K562 (cell line): ENCODE measurements around the gene HOXB4. TPM values are rescaled to one million over a fixed set of nuclear protein-coding genes. Genes with fewer than 3 reads are reported as not detected.

Experiments
- ATAC-seq: fragments of 200-7000 bp; cut with Tn5 transposase; 3 replicates; pipeline ENCODE4 v1.9.1; 2020; ENCODE audit warnings: moderate library complexity
- BruUV-seq: library from RNA; stranded (reverse); fragments of 400-500 nt; replicated peaks from 2 replicates; lab custom pipeline; 2021; lab: Mats Ljungman, UMichigan
- CTCF ChIA-PET: fragments of 300-600 bp; formaldehyde crosslinking; extraction: SDS; loops from one replicate; lab custom pipeline; 2021; ENCODE audit warnings: low intra/inter-chr PET ratio; lab: Yijun Ruan, JAX
- POLR2A ChIA-PET: fragments of 300-600, 350-650 bp; sonication (Branson Sonifier 250); formaldehyde crosslinking; extraction: SDS; loops from one replicate; lab custom pipeline; 2021; ENCODE audit warnings: antibody characterized with exemption, inconsistent platforms; lab: Yijun Ruan, JAX
- DNase-seq, 4 experiments: peaks; one replicate each; pipeline versions ENCODE4 v3.0.0 to v3.0.0-alpha.2; 2011 to 2018; ENCODE audit warnings: low spot score in 3 of 4, mixed read lengths in 3 of 4; ENCODE audit errors: extremely low read depth in 1 of 4
- FAIRE-seq: peaks from 2 replicates; lab custom pipeline; 2011; peaks lifted over from hg19 to GRCh38; lab: Jason Lieb, UNC
- H2AFZ ChIP-seq: 2 replicates; pipeline ENCODE4 v1.6.0; 2011; ENCODE audit warnings: low read depth, low read length, control low read depth, inconsistent platforms
- H3K27ac ChIP-seq: fragments of 200-600 bp; 3 replicates; pipeline ENCODE4 v1.8.0; 2011; ENCODE audit warnings: low read depth, mild to moderate bottlenecking, control low read depth, inconsistent platforms, low read length, moderate library complexity, mixed read lengths; ENCODE audit errors: extremely low read depth
- H3K27me3 ChIP-seq, 2 experiments: fragments of 300-600 bp in 1 of 2; 2 replicates in 1 of 2; 3 replicates in 1 of 2; pipeline versions ENCODE4 v1.6.0 to v1.8.0; 2011; ENCODE audit warnings: inconsistent platforms in 2 of 2, low read length in 2 of 2, mild to moderate bottlenecking in 1 of 2, mixed read lengths in 1 of 2, moderate library complexity in 1 of 2; ENCODE audit not compliant: control insufficient read depth in 2 of 2, insufficient read depth in 2 of 2
- H3K36me3 ChIP-seq: fragments of 300-600 bp; 3 replicates; pipeline ENCODE4 v1.8.0; 2011; ENCODE audit warnings: mild to moderate bottlenecking, low read length, inconsistent platforms; ENCODE audit not compliant: control insufficient read depth, insufficient read depth
- H3K4me1 ChIP-seq, 2 experiments: fragments of 200-600 bp in 1 of 2; replicated peaks in 1 of 2; 2 replicates in 1 of 2; 3 replicates in 1 of 2; pipeline versions ENCODE4 v1.5.1 to v1.8.0; 2011; ENCODE audit warnings: inconsistent platforms in 2 of 2, low read length in 2 of 2, mild to moderate bottlenecking in 1 of 2, mixed read lengths in 1 of 2, moderate library complexity in 1 of 2; ENCODE audit not compliant: control insufficient read depth in 2 of 2, insufficient read depth in 2 of 2
- H3K4me2 ChIP-seq: 2 replicates; pipeline ENCODE4 v1.6.1; 2011; ENCODE audit warnings: low read length, control low read depth, inconsistent platforms, mixed read lengths; ENCODE audit not compliant: insufficient read depth
- H3K4me3 ChIP-seq: fragments of 200-600 bp; sonication (generic), shearing (Covaris generic); 2 replicates; pipeline ENCODE4 v1.5.1; 2016; ENCODE audit warnings: control low read depth, inconsistent platforms
- H3K79me2 ChIP-seq: fragments of 200-600 bp; 3 replicates; pipeline ENCODE4 v1.8.0; 2011; ENCODE audit warnings: low read length, inconsistent platforms; ENCODE audit not compliant: control insufficient read depth, insufficient read depth
- H3K9ac ChIP-seq, 2 experiments: 2 replicates each; pipeline versions ENCODE4 v1.6.0 to v1.6.1; 2011; ENCODE audit warnings: low read depth in 2 of 2, low read length in 2 of 2, control low read depth in 1 of 2, inconsistent platforms in 1 of 2, mild to moderate bottlenecking in 1 of 2, mixed read lengths in 1 of 2; ENCODE audit not compliant: insufficient read depth in 1 of 2
- H3K9me1 ChIP-seq: one replicate; pipeline ENCODE4 v1.6.0; 2011; ENCODE audit warnings: inconsistent platforms, mild to moderate bottlenecking, low read length, moderate library complexity; ENCODE audit not compliant: control insufficient read depth, insufficient read depth
- H3K9me3 ChIP-seq: replicated peaks from 2 replicates; pipeline ENCODE4 v1.5.1; 2011; ENCODE audit warnings: low read depth, low read length, inconsistent platforms; ENCODE audit not compliant: control insufficient read depth, insufficient read depth
- H4K20me1 ChIP-seq: replicated peaks from 2 replicates; pipeline ENCODE4 v1.6.1; 2011; ENCODE audit warnings: low read length, inconsistent platforms, mixed read lengths; ENCODE audit not compliant: control insufficient read depth, insufficient read depth
- AFF4 ChIP-seq: sonication (generic); formaldehyde crosslinking; IDR thresholded peaks from 2 replicates; pipeline ENCODE4 v1.8.0; 2023; ENCODE audit warnings: mild to moderate bottlenecking, missing genetic modification reagents
- BACH1 ChIP-seq: fragments of 200-800 bp; sonication (Bioruptor generic); IDR thresholded peaks from 2 replicates; pipeline ENCODE4 v1.6.1; 2016; ENCODE audit warnings: missing genetic modification characterization, missing compliant biosample characterization
- CXXC5 ChIP-seq: fragments of 250-450 bp; sonication (Bioruptor Pico); IDR thresholded peaks from 2 replicates; pipeline ENCODE4 v1.8.0; 2022; ENCODE audit warnings: inconsistent platforms, mild to moderate bottlenecking, moderate library complexity
- E2F4 ChIP-seq: sonication (generic); formaldehyde crosslinking; IDR thresholded peaks from 2 replicates; pipeline ENCODE4 v1.8.0; 2022; ENCODE audit warnings: mild to moderate bottlenecking, low read depth, missing genetic modification reagents
- EP400 ChIP-seq: fragments of 450-650 bp; IDR thresholded peaks from 2 replicates; pipeline ENCODE4 v1.6.1; 2017; ENCODE audit warnings: antibody characterized with exemption, mild to moderate bottlenecking, moderate library complexity
- GATAD2B ChIP-seq: fragments of 450-650 bp; IDR thresholded peaks from 2 replicates; pipeline ENCODE4 v1.6.1; 2017; ENCODE audit warnings: mild to moderate bottlenecking, borderline replicate concordance
- POLR2B ChIP-seq: fragments of 450-650 bp; IDR thresholded peaks from 2 replicates; pipeline ENCODE4 v1.6.1; 2018; ENCODE audit warnings: low read depth; ENCODE audit not compliant: partially characterized antibody
- SNIP1 ChIP-seq: fragments of 450-650 bp; IDR thresholded peaks from 2 replicates; pipeline ENCODE4 v1.7.1; 2017; ENCODE audit warnings: low read depth, mild to moderate bottlenecking
- TCF3 ChIP-seq: sonication (generic); formaldehyde crosslinking; IDR thresholded peaks from 2 replicates; pipeline ENCODE4 v1.4.0; 2020; ENCODE audit warnings: mild to moderate bottlenecking, missing genetic modification reagents
- ZNF584 ChIP-seq: fragments of 200-800 bp; sonication (Bioruptor generic); IDR thresholded peaks from 2 replicates; pipeline ENCODE4 v1.6.1; 2016; ENCODE audit warnings: low read depth, mild to moderate bottlenecking, missing genetic modification characterization, missing compliant biosample characterization
- ZNF589 ChIP-seq: fragments of 200-800 bp; sonication (Bioruptor generic); IDR thresholded peaks from 2 replicates; pipeline ENCODE4 v1.6.1; 2016; ENCODE audit warnings: low read depth, missing genetic modification characterization, missing compliant biosample characterization
- ZNF639 ChIP-seq, 2 experiments: fragments of 200-800 bp in 1 of 2; sonication (Bioruptor generic) in 1 of 2; sonication (generic) in 1 of 2; formaldehyde crosslinking in 1 of 2; IDR thresholded peaks in 1 of 2; conservative IDR thresholded peaks in 1 of 2; 2 replicates each; pipeline versions ENCODE4 v1.5.0 to v1.6.1; 2016 to 2020; ENCODE audit warnings: missing compliant biosample characterization in 1 of 2, missing genetic modification characterization in 1 of 2, missing genetic modification reagents in 1 of 2
- WGBS: fragments of 100-300 bp; shearing (Covaris generic); methylation state at CpG from one replicate; pipeline ENCODE4 v1.1.6; 2016; ENCODE audit warnings: low coverage, mixed read lengths; ENCODE audit not compliant: insufficient coverage; ENCODE audit errors: missing lambda C conversion rate; 5-methylcytosine and 5-hydroxymethylcytosine counted together
- in situ Hi-C: fragments of 300-500 bp; cut with MboI; formaldehyde crosslinking; loops from 4 replicates; pipeline ENCODE4 v1.15.0; 2018; ENCODE audit warnings: inconsistent platforms, mixed read lengths
- intact Hi-C: fragments of 100-400 bp; cut with micrococcal nuclease; formaldehyde crosslinking; loops from 2 replicates; pipeline ENCODE4 v1.14.2; 2022
- polyA plus RNA-seq, 8 experiments: library from polyadenylated mRNA; depleted of rRNA in 4 of 8; stranded (reverse) in 5 of 8; unstranded in 3 of 8; fragments of >200 nt; fragmentation: Nextera tagmentation in 2 of 8; fragmentation: Illumina TruSeq in 1 of 8; extraction: Ambion mirVana in 2 of 8; extraction: Trizol in 1 of 8; gene quantifications; 2 replicates each; pipeline versions ENCODE4 v1.2.1 to v1.2.3, GENCODE V29; 2011 to 2014; ENCODE audit warnings: inconsistent platforms in 1 of 8, missing spikeins in 1 of 8
- total RNA-seq, 7 experiments: library from RNA; depleted of rRNA in 6 of 7; stranded (reverse); fragments of >200 nt in 6 of 7; fragmentation: Illumina TruSeq in 2 of 7; extraction: Trizol in 2 of 7; gene quantifications; 2 replicates each; pipeline versions ENCODE4 v1.2.1 to v1.2.3, GENCODE V29; 2011 to 2021; ENCODE audit warnings: low replicate concordance in 1 of 7

Gene HOXB4
- total and polyA plus RNA-seq, 9 of the 15 experiments (the other 6 are each of a cell fraction or from before 2014, with no cell fraction given) = 1.6 to 34.9 (median 14.9) TPM

GRCh38 chr17:48541577-48542113 is 36.5 kb downstream of the HOXB4 start (continued):
- TF ChIP-seq EP400 = peak; percentile 37; the same call in 1 of the 2 replicates
- TF ChIP-seq ZNF584 (CRISPR knock-in tag) = no peak; the same call in 1 of the 2 replicates
- TF ChIP-seq, all 486 proteins: peak for 62

GRCh38 chr17:48541036-48541576 is 37.0 kb downstream of the HOXB4 start:
- intact Hi-C loops = loop anchor here (5.0 kb wide), 1 partner anchor 49 kb away; no protein-coding TSS in a partner anchor
- peak overlapping the region; percentile 81 for H3K4me2 ChIP-seq
- peak overlapping the region; percentile 37 for H2AFZ ChIP-seq
- ChIA-PET CTCF (no interaction called here), POLR2A (interaction anchor here (0.7 to 2.0 kb wide), 9 partner anchors 8 to 1604 kb away, joined by 3 to 13 read pairs (median 4); no protein-coding TSS in a partner anchor)
- in situ Hi-C loops = no loop called here
- FAIRE-seq (peak; percentile 35), DNase-seq (peak in 1 of 4 experiments; percentile 43), ATAC-seq (peak; percentile 10)
- under 1% methylated on average over 9 of the region's 12 CpGs for WGBS
- BruUV-seq = no TSS peak
- peaks cover 21 to 27% of the 10 kb centered on the region in 2 experiments for H3K4me1 ChIP-seq
- peak overlapping the region; percentile 93 to 97 for H3K9ac ChIP-seq
- H4K20me1 ChIP-seq = no peaks in the 10 kb centered on the region
- peaks cover 20% of the 10 kb centered on the region; the same call in 1 of the 3 replicates for H3K36me3 ChIP-seq
- H3K9me3 ChIP-seq = no peaks in the 10 kb centered on the region
- peak overlapping the region; percentile 95 for H3K27ac ChIP-seq
- H3K79me2 ChIP-seq = peaks cover 64% of the 10 kb centered on the region
- peak overlapping the region; percentile 90 for H3K4me3 ChIP-seq
- H3K9me1 ChIP-seq = no peaks in the 10 kb centered on the region
- no peaks in the 10 kb centered on the region for H3K27me3 ChIP-seq
- TF ChIP-seq TCF3 = 0 out of 2 replicates have a peak, but pooled peaks have one; percentile 6
- no peak for TF ChIP-seq SNIP1
- peak; percentile 5 for TF ChIP-seq POLR2B
- TF ChIP-seq E2F4 (CRISPR knock-in tag) = no peak
- TF ChIP-seq ZNF639 (CRISPR knock-in tag; conservative IDR thresholded peaks at IDR 0.05 in 1 of 2, IDR thresholded peaks at IDR 0.05 in 1 of 2) = peak in 1 of 2 experiments; percentile 37; a peak in 1 of 4 replicates
- 0 out of 2 replicates have a peak, but pooled peaks have one; percentile 62 for TF ChIP-seq BACH1 (tag)
- TF ChIP-seq GATAD2B = no peak
- TF ChIP-seq CXXC5 (CRISPR knock-in tag) = no peak
- 0 out of 2 replicates have a peak, but pooled peaks have one; percentile 20 for TF ChIP-seq AFF4
- TF ChIP-seq ZNF589 = 0 out of 2 replicates have a peak, but pooled peaks have one; percentile 50
